ENCODE results near the gene TSPO. TPM values are rescaled to one million over a fixed set of nuclear protein-coding genes. Genes with fewer than 3 reads are reported as not detected.

Gene TSPO
- total and polyA plus RNA-seq, 11 donors: 69.0 to 335 (median 125) TPM

DNA sequence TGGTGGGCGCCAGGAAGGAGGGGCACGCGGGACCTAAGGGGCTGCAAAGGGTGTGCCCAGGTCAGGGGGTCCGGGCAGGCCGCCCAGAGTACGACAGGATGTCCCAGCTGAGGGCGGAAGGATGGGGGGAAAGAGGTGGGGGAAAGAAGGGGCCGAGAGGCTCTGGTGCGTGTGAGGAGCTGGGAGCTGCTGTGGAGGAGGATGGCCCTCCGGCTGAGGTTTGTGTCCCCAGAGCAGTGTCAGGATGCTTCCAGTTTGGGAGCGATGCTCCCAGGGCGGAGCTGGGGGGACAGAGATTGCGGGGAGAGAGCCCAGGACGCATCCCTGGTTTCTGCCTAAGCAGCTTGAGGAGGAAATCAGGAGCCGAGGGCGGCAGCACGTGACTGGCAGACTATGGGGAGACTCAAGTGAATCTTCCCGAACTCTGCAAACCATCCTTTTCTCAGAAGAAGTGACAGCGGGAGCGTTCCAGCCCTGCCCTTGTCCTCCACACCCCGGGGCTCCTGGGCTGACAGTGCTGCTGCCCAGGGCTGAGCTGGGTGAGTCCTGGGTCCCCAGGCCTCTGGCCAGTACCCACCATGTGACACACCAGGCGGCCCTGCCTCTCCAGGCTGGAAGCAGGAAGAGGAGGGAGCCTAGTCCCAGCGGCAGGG, 55.3 kb downstream of the TSPO start:
- WGBS, 4 donors: 43 to 52% (median 47%) methylated on average over 17 to 23 of the region's 23 CpGs
- intact Hi-C loops (cut with DNase I): no loop called here

GRCh38 chr22:43207386-43207785, 56.0 kb downstream of the TSPO start:
- TF ChIP-seq POLR2A (IDR thresholded peaks at IDR 0.05) (no peak), CTCF (IDR thresholded peaks at IDR 0.05) (no peak)
- Histone ChIP-seq H3K4me3 (no peak overlapping the region), H3K36me3 (no peaks in the 10 kb centered on the region), H3K27me3 (no peaks in the 10 kb centered on the region), H3K4me1 (peaks cover 0 to 4% (median 0%) of the 10 kb centered on the region in 12 donors), H3K9me3 (no peaks in the 10 kb centered on the region), H3K27ac (no peak overlapping the region)
- DNase-seq (peak in 2 of 5 donors; percentile 11 to 32), ATAC-seq (no peak)
- 93 to 96% (median 94%) methylated on average over 13 of the region's 13 CpGs for WGBS, 4 donors
- intact Hi-C loops (cut with DNase I): no loop called here

More for the DNA sequence above, 55.3 kb downstream of the TSPO start:
- H3K9me3 ChIP-seq: no peaks in the 10 kb centered on the region
- peaks cover 0 to 4% (median 0%) of the 10 kb centered on the region in 12 donors for H3K4me1 ChIP-seq
- TF ChIP-seq POLR2A (IDR thresholded peaks at IDR 0.05): no peak
- TF ChIP-seq CTCF (IDR thresholded peaks at IDR 0.05): no peak
- H3K27me3 ChIP-seq: no peaks in the 10 kb centered on the region
- H3K27ac ChIP-seq: no peak overlapping the region
- no peak for ATAC-seq
- DNase-seq: peak in 2 of 5 donors; percentile 13 to 49
- no peak overlapping the region for H3K4me3 ChIP-seq
- H3K36me3 ChIP-seq: no peaks in the 10 kb centered on the region

GRCh38 chr22:43207849-43208702, 56.7 kb downstream of the TSPO start:
- Histone ChIP-seq H3K4me1 (peaks cover 0 to 4% (median 0%) of the 10 kb centered on the region in 12 donors), H3K36me3 (no peaks in the 10 kb centered on the region), H3K9me3 (no peaks in the 10 kb centered on the region), H3K27me3 (peaks cover 0 to 5% (median 0%) of the 10 kb centered on the region in 9 donors), H3K27ac (no peak overlapping the region), H3K4me3 (no peak overlapping the region)
- TF ChIP-seq POLR2A (IDR thresholded peaks at IDR 0.05) (no peak), CTCF (IDR thresholded peaks at IDR 0.05) (no peak)
- 90 to 92% (median 91%) methylated on average over 26 of the region's 26 CpGs for WGBS, 4 donors
- DNase-seq (peak in 2 of 5 donors; percentile 26 to 40), ATAC-seq (no peak)
- intact Hi-C loops (cut with DNase I): no loop called here

Data from heart left ventricle (tissue), 16 donors.